ELR (cell line): ENCODE measurements around the gene ORAI2.
"Not testable (repeated sequence)": the region's sequence is repeated elsewhere in the genome, so short reads cannot be mapped to it uniquely, and the experiment has no call there.

Experiments
- DNase-seq: peaks from one replicate; pipeline ENCODE4 v3.0.0-alpha.2; 2015; ENCODE audit warnings: low read depth

ORAI2 gene

GRCh38 chr7:102503141-102503540, 69.8 kb downstream of the ORAI2 start:
- DNase-seq = not testable (repeated sequence)

GRCh38 chr7:102505298-102506185, 72.2 kb downstream of the ORAI2 start:
- DNase-seq = not testable (repeated sequence)
